ENCODE measurements around the gene SPAG17. TPM values are rescaled to one million over a fixed set of nuclear protein-coding genes. Genes with fewer than 3 reads are reported as not detected.

The SPAG17 gene
- total RNA-seq, 3 donors from 2014 or later: 1.3 to 6.9 (median 5.9) TPM

DNA sequence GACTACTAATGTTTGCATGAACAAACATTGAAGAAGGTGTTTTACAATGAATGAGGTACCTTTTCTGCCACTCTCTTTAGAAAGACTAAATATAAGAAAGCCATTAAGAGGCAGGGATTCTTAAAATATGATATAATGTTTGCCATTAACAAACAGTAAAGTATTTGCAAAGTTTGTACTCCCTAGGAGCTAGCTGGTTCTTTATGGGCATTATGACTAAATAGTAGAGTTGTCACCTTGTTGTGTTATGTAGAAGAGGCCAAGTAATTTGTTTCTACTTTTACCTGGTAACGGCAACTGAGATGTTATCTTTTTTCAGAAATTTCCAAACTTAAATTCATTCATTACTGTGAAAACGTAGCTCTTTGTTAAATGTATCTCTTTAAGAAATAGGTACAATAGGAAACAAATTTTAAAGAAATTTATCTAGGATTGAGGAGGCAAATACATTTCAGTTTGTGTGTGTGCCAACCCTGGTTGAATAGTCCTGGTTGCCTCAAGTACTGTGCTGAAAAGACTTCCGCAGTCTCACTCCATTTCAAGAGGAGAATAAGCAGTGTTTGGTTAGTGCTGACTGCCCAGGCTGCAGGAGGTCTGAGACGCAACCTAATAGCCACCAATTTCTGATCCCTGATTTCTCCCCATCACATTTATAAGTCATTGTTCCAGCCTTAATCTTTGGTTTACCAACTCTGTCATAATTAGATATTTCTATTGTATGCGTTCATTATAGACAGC lies 203.4 kb downstream of the SPAG17 start:
- TF ChIP-seq CTCF (IDR thresholded peaks at IDR 0.05) (no peak), POLR2AphosphoS5 (IDR thresholded peaks at IDR 0.05) (no peak), POLR2A (IDR thresholded peaks at IDR 0.05) (no peak)
- H3K4me1 ChIP-seq: no peaks in the 10 kb centered on the region
- no peak overlapping the region for H3K27ac ChIP-seq
- DNase-seq (ENCODE audit: low spot score in 2 of 2): no peak
- H3K27me3 ChIP-seq: no peaks in the 10 kb centered on the region
- intact Hi-C loops (cut with DNase I; ENCODE audit: low total_unique reads): no loop called here
- no peak overlapping the region for H3K4me3 ChIP-seq
- H3K36me3 ChIP-seq: no peaks in the 10 kb centered on the region
- H3K9me3 ChIP-seq: no peaks in the 10 kb centered on the region

DNA sequence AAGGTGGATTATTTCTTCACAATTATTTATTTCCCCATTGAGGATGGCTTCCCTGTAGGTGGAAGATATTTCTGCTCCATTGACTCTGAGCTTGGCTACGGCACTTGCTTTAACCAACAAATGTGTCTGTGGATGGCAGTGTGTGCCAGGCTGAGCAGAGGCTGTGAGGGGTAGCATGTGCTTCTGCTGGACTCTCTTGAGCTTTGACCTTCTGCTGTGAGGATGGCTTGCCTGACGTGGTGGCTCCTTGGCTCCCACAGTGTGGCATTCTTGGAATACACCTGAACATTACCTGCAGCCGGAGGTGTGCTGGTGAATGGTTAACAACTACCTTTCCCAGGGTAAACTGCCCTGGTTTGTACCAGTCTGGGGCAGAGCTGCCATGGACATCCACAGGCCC lies 208.6 kb downstream of the SPAG17 start:
- Histone ChIP-seq H3K27me3 (no peaks in the 10 kb centered on the region), H3K4me1 (no peaks in the 10 kb centered on the region), H3K27ac (no peak overlapping the region), H3K4me3 (no peak overlapping the region), H3K36me3 (no peaks in the 10 kb centered on the region), H3K9me3 (no peaks in the 10 kb centered on the region)
- intact Hi-C loops (cut with DNase I; ENCODE audit: low total_unique reads): no loop called here
- no peak for DNase-seq (ENCODE audit: low spot score in 2 of 2)
- no peak for TF ChIP-seq POLR2A (IDR thresholded peaks at IDR 0.05)
- no peak for TF ChIP-seq POLR2AphosphoS5 (IDR thresholded peaks at IDR 0.05)
- no peak for TF ChIP-seq CTCF (IDR thresholded peaks at IDR 0.05)

DNA sequence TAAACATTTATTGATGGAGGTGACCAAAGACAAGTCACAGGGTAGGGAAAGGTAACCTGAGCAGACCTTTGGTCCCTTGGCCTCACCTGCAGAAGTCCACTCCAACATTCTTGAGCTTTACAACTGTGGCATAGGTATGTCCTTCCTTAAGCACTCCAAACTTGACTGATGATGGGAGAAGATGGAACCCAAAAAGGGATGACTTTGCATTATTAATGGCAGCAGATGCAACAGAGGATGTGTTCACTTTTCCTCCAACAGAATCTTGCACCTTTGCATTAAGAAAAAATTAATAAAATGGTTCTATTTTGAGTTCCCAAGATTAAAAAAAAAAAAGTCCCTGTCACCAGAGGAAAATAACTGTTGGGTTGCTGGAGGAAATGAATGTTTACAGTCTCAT lies 213.3 kb downstream of the SPAG17 start:
- no peak overlapping the region for H3K4me3 ChIP-seq
- intact Hi-C loops (cut with DNase I; ENCODE audit: low total_unique reads): no loop called here
- H3K4me1 ChIP-seq: no peaks in the 10 kb centered on the region
- no peaks in the 10 kb centered on the region for H3K27me3 ChIP-seq
- no peaks in the 10 kb centered on the region for H3K36me3 ChIP-seq
- no peak for DNase-seq (ENCODE audit: low spot score in 2 of 2)
- H3K27ac ChIP-seq: no peak overlapping the region
- H3K9me3 ChIP-seq: no peaks in the 10 kb centered on the region
- TF ChIP-seq CTCF (IDR thresholded peaks at IDR 0.05) (no peak), POLR2AphosphoS5 (IDR thresholded peaks at IDR 0.05) (no peak), POLR2A (IDR thresholded peaks at IDR 0.05) (no peak)

GRCh38 chr1:117970252-117970651 lies 214.8 kb downstream of the SPAG17 start:
- no peaks in the 10 kb centered on the region for H3K9me3 ChIP-seq
- H3K36me3 ChIP-seq: no peaks in the 10 kb centered on the region
- H3K27ac ChIP-seq: no peak overlapping the region
- TF ChIP-seq POLR2AphosphoS5 (IDR thresholded peaks at IDR 0.05) (no peak), POLR2A (IDR thresholded peaks at IDR 0.05) (no peak), CTCF (IDR thresholded peaks at IDR 0.05) (no peak)
- H3K4me1 ChIP-seq: no peaks in the 10 kb centered on the region
- no peaks in the 10 kb centered on the region for H3K27me3 ChIP-seq
- H3K4me3 ChIP-seq: no peak overlapping the region
- DNase-seq (ENCODE audit: low spot score in 2 of 2): no peak
- intact Hi-C loops (cut with DNase I; ENCODE audit: low total_unique reads): no loop called here

GRCh38 chr1:117967881-117968280 lies 217.1 kb downstream of the SPAG17 start:
- Histone ChIP-seq H3K4me1 (no peaks in the 10 kb centered on the region), H3K36me3 (no peaks in the 10 kb centered on the region), H3K27ac (no peak overlapping the region), H3K4me3 (no peak overlapping the region), H3K27me3 (no peaks in the 10 kb centered on the region), H3K9me3 (no peaks in the 10 kb centered on the region)
- DNase-seq (ENCODE audit: low spot score in 2 of 2): no peak
- intact Hi-C loops (cut with DNase I; ENCODE audit: low total_unique reads): no loop called here
- TF ChIP-seq CTCF (IDR thresholded peaks at IDR 0.05): no peak
- no peak for TF ChIP-seq POLR2A (IDR thresholded peaks at IDR 0.05)
- TF ChIP-seq POLR2AphosphoS5 (IDR thresholded peaks at IDR 0.05): no peak
